GM18507 (cell line): ENCODE measurements around the gene XIST.
"Not testable (repeated sequence)": the region's sequence is repeated elsewhere in the genome, so short reads cannot be mapped to it uniquely, and the experiment has no call there.

Experiments
- DNase-seq: peaks from one replicate; pipeline ENCODE4 v3.0.0; 2011; ENCODE audit warnings: low read depth; ENCODE audit not compliant: insufficient read length; ENCODE audit errors: extremely low spot score
- FAIRE-seq: peaks from 2 replicates; lab custom pipeline; 2011; peaks lifted over from hg19 to GRCh38; lab: Jason Lieb, UNC

XIST gene

GRCh38 chrX:73852467-73852866, at the start of gene XIST:
XIST (minus strand) TSS chrX:73852714.
- DNase-seq (no peak), FAIRE-seq (no peak)

- FAIRE-seq, DNase-seq: not testable (repeated sequence)
Measured at GRCh38 chrX:73898315-73898714, 45.8 kb upstream of the XIST start.

- DNase-seq, FAIRE-seq: not testable (repeated sequence)
Measured at GRCh38 chrX:73892515-73893090, 40.1 kb upstream of the XIST start.

- not testable (repeated sequence) for DNase-seq, FAIRE-seq
Measured at GRCh38 chrX:73882260-73882659, 29.7 kb upstream of the XIST start.

GRCh38 chrX:73877687-73878086, 25.2 kb upstream of the XIST start:
- FAIRE-seq (no peak), DNase-seq (no peak)

GRCh38 chrX:73876911-73877310, 24.4 kb upstream of the XIST start:
- DNase-seq, result no peak
- no peak for FAIRE-seq

GRCh38 chrX:73868916-73869315, 16.4 kb upstream of the XIST start:
- FAIRE-seq (no peak), DNase-seq (no peak)

- DNase-seq (no peak), FAIRE-seq (no peak)
Measured at GRCh38 chrX:73867144-73867543, 14.6 kb upstream of the XIST start.

- DNase-seq (no peak), FAIRE-seq (no peak)
Measured at GRCh38 chrX:73863852-73864251, 11.3 kb upstream of the XIST start.

GRCh38 chrX:73863268-73863667, 10.8 kb upstream of the XIST start:
- no peak for FAIRE-seq
- no peak for DNase-seq

- DNase-seq (no peak), FAIRE-seq (no peak)
Measured at GRCh38 chrX:73859622-73860021, 7.1 kb upstream of the XIST start.

- DNase-seq (no peak), FAIRE-seq (peak; percentile 87)
Measured at GRCh38 chrX:73855546-73855945, 3.0 kb upstream of the XIST start.

- no peak for FAIRE-seq
- DNase-seq, result no peak
Measured at GRCh38 chrX:73852022-73852421, 492 bp downstream of the XIST start.

- DNase-seq, result no peak
- no peak for FAIRE-seq
Measured at GRCh38 chrX:73851014-73852009, 1.2 kb downstream of the XIST start.

GRCh38 chrX:73850124-73851013, 2.1 kb downstream of the XIST start:
- no peak for DNase-seq
- FAIRE-seq, result no peak

GRCh38 chrX:73849073-73849472, 3.4 kb downstream of the XIST start:
- DNase-seq, result no peak
- FAIRE-seq, result no peak

GRCh38 chrX:73847991-73848390, 4.5 kb downstream of the XIST start:
- no peak for DNase-seq
- FAIRE-seq, result no peak

- DNase-seq (no peak), FAIRE-seq (no peak)
Measured at GRCh38 chrX:73847100-73847499, 5.4 kb downstream of the XIST start.

GRCh38 chrX:73842541-73843234, 9.8 kb downstream of the XIST start:
- no peak for FAIRE-seq
- DNase-seq, result no peak
